ENCODE results near the gene SLC16A5.
"Not testable (repeated sequence)": the region's sequence is repeated elsewhere in the genome, so short reads cannot be mapped to it uniquely, and the experiment has no call there.

SLC16A5 gene

GRCh38 chr17:75064460-75064859 lies 23.3 kb upstream of the SLC16A5 start:
- DNase-seq: no peak

GRCh38 chr17:75064867-75065561 lies 22.7 kb upstream of the SLC16A5 start:
- DNase-seq: no peak

- no peak for DNase-seq
These were observed 22.1 kb upstream of the SLC16A5 start for GRCh38 chr17:75065562-75066151.

- DNase-seq: no peak
These were observed 19.9 kb upstream of the SLC16A5 start for GRCh38 chr17:75067856-75068255.

- DNase-seq: no peak
These were observed 19.0 kb upstream of the SLC16A5 start for GRCh38 chr17:75068750-75069149.

- no peak for DNase-seq
These were observed 18.0 kb upstream of the SLC16A5 start for GRCh38 chr17:75069783-75070182.

- not testable (repeated sequence) for DNase-seq
These were observed 16.1 kb upstream of the SLC16A5 start for GRCh38 chr17:75071478-75072271.

GRCh38 chr17:75072909-75073308 lies 14.8 kb upstream of the SLC16A5 start:
- not testable (repeated sequence) for DNase-seq

GRCh38 chr17:75073618-75074047 lies 14.1 kb upstream of the SLC16A5 start:
- no peak for DNase-seq

GRCh38 chr17:75074532-75074931 lies 13.2 kb upstream of the SLC16A5 start:
- no peak for DNase-seq

GRCh38 chr17:75075597-75076336 lies 12.0 kb upstream of the SLC16A5 start:
- no peak for DNase-seq

GRCh38 chr17:75077072-75077495 lies 10.7 kb upstream of the SLC16A5 start:
- DNase-seq: no peak

- DNase-seq: no peak
These were observed 10.1 kb upstream of the SLC16A5 start for GRCh38 chr17:75077496-75078283.

- no peak for DNase-seq
These were observed 9.3 kb upstream of the SLC16A5 start for GRCh38 chr17:75078284-75079022.

GRCh38 chr17:75079023-75079373 lies 8.8 kb upstream of the SLC16A5 start:
- no peak for DNase-seq

GRCh38 chr17:75081611-75082540 lies 5.9 kb upstream of the SLC16A5 start:
- DNase-seq: no peak

- no peak for DNase-seq
These were observed 5.1 kb upstream of the SLC16A5 start for GRCh38 chr17:75082683-75083082.

- no peak for DNase-seq
These were observed 3.6 kb upstream of the SLC16A5 start for GRCh38 chr17:75084039-75084660.

GRCh38 chr17:75086496-75087181 lies 1.1 kb upstream of the SLC16A5 start:
- DNase-seq: no peak

Measured in NCI-H1694 treated with DMSO at 0.1 percent for 48 hours (cell line).